ENCODE measurements around the gene SUFU. TPM values are rescaled to one million over a fixed set of nuclear protein-coding genes. Genes with fewer than 3 reads are reported as not detected.
"Not testable (repeated sequence)": the region's sequence is repeated elsewhere in the genome, so short reads cannot be mapped to it uniquely, and the experiment has no call there.

Gene SUFU
- total RNA-seq = 17.8 TPM
- 1 to 10 TPM; 2.4 to 6.3 (median 4.6) TPM for polyA plus RNA-seq

GRCh38 chr10:102503264-102504178 lies at the start of gene SUFU:
TSS of gene SUFU (plus strand) at chr10:102503972. CDS start at chr10:102504153, 181 bp downstream.
- Mint-ChIP-seq H3K9me3 (no peaks in the 10 kb centered on the region), H3K27me3 (no peaks in the 10 kb centered on the region), H3K36me3 (peaks cover 3% of the 10 kb centered on the region), H3K4me1 (peaks cover 3 to 55% (median 28%) of the 10 kb centered on the region in 4 donors), H3K4me3 (no peak within 1 kb of the TSS), H3K27ac (peak within 1 kb of the TSS in 2 of 3 donors; percentile 69 to 87)
- H3K4me1 ChIP-seq (ENCODE audit: control insufficient read depth, insufficient read depth, low read length, poor library complexity, severe bottlenecking) = peaks cover 43% of the 10 kb centered on the region
- DNase-seq (peak; percentile 97 to 99 (median 98)), ATAC-seq (ENCODE audit: low read depth in 2 of 2) (peak; percentile 73 to 75)
- H3K36me3 ChIP-seq (ENCODE audit: control insufficient read depth, insufficient read depth, low read length) = peaks cover 14% of the 10 kb centered on the region
- H3K9me3 ChIP-seq (ENCODE audit: control insufficient read depth in 2 of 2, low read length in 2 of 2) = no peaks in the 10 kb centered on the region
- peak within 1 kb of the TSS; percentile 89 for H3K27ac ChIP-seq (ENCODE audit: insufficient read depth, low read length, poor library complexity, severe bottlenecking)
- no peaks in the 10 kb centered on the region for H3K27me3 ChIP-seq (ENCODE audit: control insufficient read depth, insufficient read depth, low read length)
- peak within 1 kb of the TSS; percentile 98 for H3K4me3 ChIP-seq (ENCODE audit: low read depth, low read length)

- H3K9me3 Mint-ChIP-seq; H3K27me3 Mint-ChIP-seq; H3K36me3 ChIP-seq (ENCODE audit: control insufficient read depth, insufficient read depth, low read length); H3K9me3 ChIP-seq (ENCODE audit: control insufficient read depth in 2 of 2, low read length in 2 of 2); H3K4me3 ChIP-seq (ENCODE audit: low read depth, low read length); DNase-seq; H3K27me3 ChIP-seq (ENCODE audit: control insufficient read depth, insufficient read depth, low read length); ATAC-seq (ENCODE audit: low read depth in 2 of 2); H3K27ac ChIP-seq (ENCODE audit: insufficient read depth, low read length, poor library complexity, severe bottlenecking); H3K36me3 Mint-ChIP-seq: not testable (repeated sequence)
- Mint-ChIP-seq H3K27ac (peak overlapping the region in 1 of 3 donors; percentile 20), H3K4me3 (peak overlapping the region in 2 of 4 donors; percentile 15 to 56), H3K4me1 (peaks cover 4 to 23% (median 13%) of the 10 kb centered on the region in 4 donors)
- H3K4me1 ChIP-seq (ENCODE audit: control insufficient read depth, insufficient read depth, low read length, poor library complexity, severe bottlenecking) = peaks cover 19% of the 10 kb centered on the region
These were observed 48.9 kb upstream of the SUFU start for GRCh38 chr10:102454662-102455487.

- Mint-ChIP-seq H3K4me3 (peak overlapping the region in 1 of 4 donors; percentile 40), H3K36me3 (peaks cover 7% of the 10 kb centered on the region), H3K9me3 (no peaks in the 10 kb centered on the region), H3K27me3 (peaks cover 4% of the 10 kb centered on the region), H3K4me1 (peaks cover 4 to 24% (median 17%) of the 10 kb centered on the region in 4 donors), H3K27ac (peak overlapping the region in 1 of 3 donors; percentile 68)
- H3K9me3 ChIP-seq (ENCODE audit: control insufficient read depth in 2 of 2, low read length in 2 of 2) = no peaks in the 10 kb centered on the region
- no peak overlapping the region for H3K27ac ChIP-seq (ENCODE audit: insufficient read depth, low read length, poor library complexity, severe bottlenecking)
- no peak overlapping the region for H3K4me3 ChIP-seq (ENCODE audit: low read depth, low read length)
- H3K4me1 ChIP-seq (ENCODE audit: control insufficient read depth, insufficient read depth, low read length, poor library complexity, severe bottlenecking) = peaks cover 19% of the 10 kb centered on the region
- ATAC-seq (ENCODE audit: low read depth in 2 of 2) (no peak), DNase-seq (no peak)
- no peaks in the 10 kb centered on the region for H3K27me3 ChIP-seq (ENCODE audit: control insufficient read depth, insufficient read depth, low read length)
- peaks cover 8% of the 10 kb centered on the region for H3K36me3 ChIP-seq (ENCODE audit: control insufficient read depth, insufficient read depth, low read length)
These were observed 47.8 kb upstream of the SUFU start for GRCh38 chr10:102455893-102456471.

- peaks cover 8% of the 10 kb centered on the region for H3K36me3 ChIP-seq (ENCODE audit: control insufficient read depth, insufficient read depth, low read length)
- peak overlapping the region in 1 of 4 donors; percentile 13 for H3K4me3 Mint-ChIP-seq
- H3K27ac Mint-ChIP-seq = peak overlapping the region in 2 of 3 donors; percentile 65 to 91
- peaks cover 8 to 30% (median 25%) of the 10 kb centered on the region in 4 donors for H3K4me1 Mint-ChIP-seq
- no peak overlapping the region for H3K4me3 ChIP-seq (ENCODE audit: low read depth, low read length)
- H3K4me1 ChIP-seq (ENCODE audit: control insufficient read depth, insufficient read depth, low read length, poor library complexity, severe bottlenecking) = peaks cover 16% of the 10 kb centered on the region
- no peak overlapping the region for H3K27ac ChIP-seq (ENCODE audit: insufficient read depth, low read length, poor library complexity, severe bottlenecking)
- no peak for ATAC-seq (ENCODE audit: low read depth in 2 of 2)
- peaks cover 4% of the 10 kb centered on the region for H3K27me3 Mint-ChIP-seq
- H3K27me3 ChIP-seq (ENCODE audit: control insufficient read depth, insufficient read depth, low read length) = no peaks in the 10 kb centered on the region
- no peaks in the 10 kb centered on the region for H3K9me3 ChIP-seq (ENCODE audit: control insufficient read depth in 2 of 2, low read length in 2 of 2)
- H3K36me3 Mint-ChIP-seq = peaks cover 7% of the 10 kb centered on the region
- no peak for DNase-seq
- no peaks in the 10 kb centered on the region for H3K9me3 Mint-ChIP-seq
These were observed 46.1 kb upstream of the SUFU start for GRCh38 chr10:102457591-102458150.

GRCh38 chr10:102458656-102459055 lies 45.1 kb upstream of the SUFU start:
- ATAC-seq (ENCODE audit: low read depth in 2 of 2) (no peak), DNase-seq (no peak)
- Mint-ChIP-seq H3K27ac (no peak overlapping the region), H3K4me1 (peaks cover 12 to 30% (median 22%) of the 10 kb centered on the region in 4 donors), H3K27me3 (peaks cover 7% of the 10 kb centered on the region), H3K36me3 (peaks cover 3% of the 10 kb centered on the region), H3K4me3 (no peak overlapping the region), H3K9me3 (no peaks in the 10 kb centered on the region)
- Histone ChIP-seq H3K4me1 (ENCODE audit: control insufficient read depth, insufficient read depth, low read length, poor library complexity, severe bottlenecking) (peaks cover 15% of the 10 kb centered on the region), H3K36me3 (ENCODE audit: control insufficient read depth, insufficient read depth, low read length) (peaks cover 8% of the 10 kb centered on the region), H3K4me3 (ENCODE audit: low read depth, low read length) (no peak overlapping the region), H3K27ac (ENCODE audit: insufficient read depth, low read length, poor library complexity, severe bottlenecking) (no peak overlapping the region), H3K27me3 (ENCODE audit: control insufficient read depth, insufficient read depth, low read length) (no peaks in the 10 kb centered on the region), H3K9me3 (ENCODE audit: control insufficient read depth in 2 of 2, low read length in 2 of 2) (no peaks in the 10 kb centered on the region)

- Histone ChIP-seq H3K9me3 (ENCODE audit: control insufficient read depth in 2 of 2, low read length in 2 of 2) (no peaks in the 10 kb centered on the region), H3K4me3 (ENCODE audit: low read depth, low read length) (peak overlapping the region; percentile 87), H3K27ac (ENCODE audit: insufficient read depth, low read length, poor library complexity, severe bottlenecking) (no peak overlapping the region), H3K36me3 (ENCODE audit: control insufficient read depth, insufficient read depth, low read length) (peaks cover 8% of the 10 kb centered on the region), H3K4me1 (ENCODE audit: control insufficient read depth, insufficient read depth, low read length, poor library complexity, severe bottlenecking) (peaks cover 15% of the 10 kb centered on the region), H3K27me3 (ENCODE audit: control insufficient read depth, insufficient read depth, low read length) (no peaks in the 10 kb centered on the region)
- H3K4me1 Mint-ChIP-seq = peaks cover 12 to 31% (median 20%) of the 10 kb centered on the region in 4 donors
- H3K9me3 Mint-ChIP-seq = no peaks in the 10 kb centered on the region
- peaks cover 1% of the 10 kb centered on the region for H3K36me3 Mint-ChIP-seq
- ATAC-seq (ENCODE audit: low read depth in 2 of 2) = no peak
- peak overlapping the region; percentile 56 to 86 (median 83) for H3K27ac Mint-ChIP-seq
- peaks cover 6% of the 10 kb centered on the region for H3K27me3 Mint-ChIP-seq
- DNase-seq = no peak
- H3K4me3 Mint-ChIP-seq = peak overlapping the region; percentile 80 to 95 (median 90)
These were observed 43.0 kb upstream of the SUFU start for GRCh38 chr10:102460836-102461186.
